A673 (cell line): ENCODE measurements around the gene XYLT2. TPM values are rescaled to one million over a fixed set of nuclear protein-coding genes. Genes with fewer than 3 reads are reported as not detected.

Experiments used
- BruUV-seq: library from RNA; stranded (reverse); fragments of 400-500 nt; replicated peaks from 2 replicates; lab custom pipeline; 2021; lab: Mats Ljungman, UMichigan
- CTCF ChIA-PET: fragments of 300-600 bp; sonication (Branson Sonifier 250); formaldehyde crosslinking; loops from one replicate; lab custom pipeline; 2022; ENCODE audit warnings: antibody characterized with exemption; lab: Charles Lee
- POLR2A ChIA-PET: fragments of 300-600 bp; sonication (Branson Sonifier 250); formaldehyde crosslinking; loops from one replicate; lab custom pipeline; 2022; ENCODE audit warnings: antibody characterized with exemption; ENCODE audit not compliant: low non-redundant PET; lab: Charles Lee
- DNase-seq: peaks from one replicate; pipeline ENCODE4 v3.0.0-alpha.2; 2015; ENCODE audit warnings: low spot score
- H3K27ac ChIP-seq: fragments of 200-600 bp; sonication (generic); 2 replicates; pipeline ENCODE4 v1.5.1; 2016; ENCODE audit warnings: mixed run types, low read depth, mild to moderate bottlenecking, mixed read lengths, antibody characterized with exemption, low read length; ENCODE audit not compliant: poor library complexity, severe bottlenecking
- H3K27me3 ChIP-seq: fragments of 200-600 bp; sonication (generic); replicated peaks from 2 replicates; pipeline ENCODE4 v1.6.1; 2017; ENCODE audit warnings: mixed run types, low read depth, mild to moderate bottlenecking, mixed read lengths, antibody characterized with exemption, low read length; ENCODE audit not compliant: insufficient read depth, poor library complexity
- H3K36me3 ChIP-seq: fragments of 200-600 bp; sonication (generic); 2 replicates; pipeline ENCODE4 v1.6.1; 2016; ENCODE audit warnings: mixed run types, mild to moderate bottlenecking, mixed read lengths, antibody characterized with exemption, low read length; ENCODE audit not compliant: insufficient read depth, poor library complexity, severe bottlenecking
- H3K4me1 ChIP-seq: fragments of 200-600 bp; sonication (generic); 2 replicates; pipeline ENCODE4 v1.6.1; 2017; ENCODE audit warnings: mixed run types, mild to moderate bottlenecking, mixed read lengths, antibody characterized with exemption, low read length; ENCODE audit not compliant: insufficient read depth, poor library complexity, severe bottlenecking
- H3K4me3 ChIP-seq: fragments of 200-600 bp; sonication (generic); 2 replicates; pipeline ENCODE4 v1.5.1; 2016; ENCODE audit warnings: low read depth, mixed run types, mild to moderate bottlenecking, mixed read lengths, low read length; ENCODE audit not compliant: poor library complexity, severe bottlenecking
- H3K9me3 ChIP-seq: fragments of 200-600 bp; sonication (generic); 2 replicates; pipeline ENCODE4 v1.6.1; 2016; ENCODE audit warnings: mixed run types, low read depth, mild to moderate bottlenecking, mixed read lengths, antibody characterized with exemption, low read length; ENCODE audit not compliant: poor library complexity, severe bottlenecking
- EZH2 ChIP-seq: fragments of 200-600 bp; sonication (generic); IDR thresholded peaks from 2 replicates; pipeline ENCODE4 v1.6.1; 2017; ENCODE audit warnings: borderline replicate concordance, low read depth, mild to moderate bottlenecking, mixed read lengths, antibody characterized with exemption, low read length; ENCODE audit not compliant: poor library complexity, severe bottlenecking
- intact Hi-C: fragments of 100-400 bp; cut with micrococcal nuclease; formaldehyde crosslinking; loops from one replicate; pipeline ENCODE4 v1.10.0; 2022; ENCODE audit not compliant: unreplicated experiment
- total RNA-seq: library from RNA; stranded (reverse); gene quantifications from 2 replicates; pipeline ENCODE4 v1.2.3, GENCODE V29; 2021
- TF ChIP-seq, protein P1 (sequence below): fragments of 300-800, 200-600 bp; sonication (generic); conservative IDR thresholded peaks from 2 replicates; pipeline ENCODE4 v1.5.1; 2017; ENCODE audit warnings: low read depth, mild to moderate bottlenecking, antibody characterized with exemption, low read length, moderate library complexity, mixed read lengths

The XYLT2 gene
- total RNA-seq, 1 experiment from 2014 or later: 15.8 TPM

DNA sequence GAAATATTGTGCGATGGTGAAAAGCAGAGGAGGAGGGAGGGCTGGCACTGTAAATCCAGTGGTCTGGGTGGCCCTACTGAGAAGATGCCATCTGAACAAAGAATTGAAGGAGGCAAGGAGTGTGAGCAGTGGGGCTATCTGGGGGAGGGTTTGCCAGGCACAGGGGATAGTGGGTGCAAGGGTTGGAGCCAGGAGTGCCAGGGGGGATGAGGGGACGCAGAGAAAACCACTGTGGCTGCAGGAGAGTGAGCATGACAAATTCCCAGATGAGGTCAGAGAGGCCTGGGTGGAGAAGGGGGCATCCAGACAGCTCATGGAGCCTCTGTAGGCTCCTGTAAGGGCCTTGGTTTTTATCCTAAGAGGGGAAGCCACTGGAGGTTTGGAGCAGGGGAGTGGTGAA, 4.8 kb downstream of the XYLT2 start:
- no TSS peak for BruUV-seq
- POLR2A ChIA-PET: interaction anchor here (0.7 kb wide), 1 partner anchor 640 kb away, joined by 10 read pairs; no protein-coding TSS in a partner anchor
- Histone ChIP-seq H3K9me3 (no peaks in the 10 kb centered on the region), H3K4me3 (no peak overlapping the region), H3K27me3 (no peaks in the 10 kb centered on the region), H3K27ac (no peak overlapping the region), H3K4me1 (no peaks in the 10 kb centered on the region), H3K36me3 (peaks cover 15% of the 10 kb centered on the region)
- CTCF ChIA-PET: no interaction called here
- DNase-seq: no peak
- intact Hi-C loops: no loop called here
- TF ChIP-seq, protein P1, sequence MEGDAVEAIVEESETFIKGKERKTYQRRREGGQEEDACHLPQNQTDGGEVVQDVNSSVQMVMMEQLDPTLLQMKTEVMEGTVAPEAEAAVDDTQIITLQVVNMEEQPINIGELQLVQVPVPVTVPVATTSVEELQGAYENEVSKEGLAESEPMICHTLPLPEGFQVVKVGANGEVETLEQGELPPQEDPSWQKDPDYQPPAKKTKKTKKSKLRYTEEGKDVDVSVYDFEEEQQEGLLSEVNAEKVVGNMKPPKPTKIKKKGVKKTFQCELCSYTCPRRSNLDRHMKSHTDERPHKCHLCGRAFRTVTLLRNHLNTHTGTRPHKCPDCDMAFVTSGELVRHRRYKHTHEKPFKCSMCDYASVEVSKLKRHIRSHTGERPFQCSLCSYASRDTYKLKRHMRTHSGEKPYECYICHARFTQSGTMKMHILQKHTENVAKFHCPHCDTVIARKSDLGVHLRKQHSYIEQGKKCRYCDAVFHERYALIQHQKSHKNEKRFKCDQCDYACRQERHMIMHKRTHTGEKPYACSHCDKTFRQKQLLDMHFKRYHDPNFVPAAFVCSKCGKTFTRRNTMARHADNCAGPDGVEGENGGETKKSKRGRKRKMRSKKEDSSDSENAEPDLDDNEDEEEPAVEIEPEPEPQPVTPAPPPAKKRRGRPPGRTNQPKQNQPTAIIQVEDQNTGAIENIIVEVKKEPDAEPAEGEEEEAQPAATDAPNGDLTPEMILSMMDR: no peak
- no peak for TF ChIP-seq EZH2

- Histone ChIP-seq H3K4me3 (no peak overlapping the region), H3K4me1 (no peaks in the 10 kb centered on the region), H3K27me3 (no peaks in the 10 kb centered on the region), H3K9me3 (no peaks in the 10 kb centered on the region), H3K27ac (no peak overlapping the region), H3K36me3 (peaks cover 26% of the 10 kb centered on the region)
- CTCF ChIA-PET: no interaction called here
- no peak for DNase-seq
- no TSS peak for BruUV-seq
- intact Hi-C loops: no loop called here
- TF ChIP-seq EZH2: no peak
- TF ChIP-seq, protein P1: no peak
- POLR2A ChIA-PET: no interaction called here
Measured at GRCh38 chr17:50352072-50352692, 6.3 kb downstream of the XYLT2 start.

- BruUV-seq: no TSS peak
- intact Hi-C loops: no loop called here
- H3K4me3 ChIP-seq: no peak overlapping the region
- no peaks in the 10 kb centered on the region for H3K4me1 ChIP-seq
- H3K36me3 ChIP-seq: peaks cover 29% of the 10 kb centered on the region
- no peak overlapping the region for H3K27ac ChIP-seq
- DNase-seq: no peak
- no peaks in the 10 kb centered on the region for H3K27me3 ChIP-seq
- POLR2A ChIA-PET: no interaction called here
- CTCF ChIA-PET: no interaction called here
- no peaks in the 10 kb centered on the region for H3K9me3 ChIP-seq
- TF ChIP-seq EZH2: no peak
- TF ChIP-seq, protein P1: no peak
Measured at GRCh38 chr17:50352693-50353599, 7.0 kb downstream of the XYLT2 start.
